Activated T-cell treated with anti-CD3 and anti-CD28 coated beads, Interleukin-2, amount 50 U/mL, for 72 hours (primary cell): Measurements from ENCODE around the gene CNTLN. TPM values are rescaled to one million over a fixed set of nuclear protein-coding genes. Genes with fewer than 3 reads are reported as not detected.
"Not testable (repeated sequence)": the region's sequence is repeated elsewhere in the genome, so short reads cannot be mapped to it uniquely, and the experiment has no call there.

Experiments
- ATAC-seq, 2 donors: fragments of 150-1000 bp; cut with Tn5 transposase; replicated peaks in 1 of 2; 2 replicates each; pipeline ENCODE4 v1.10.0; 2021; ENCODE audit warnings: moderate library complexity in 2 of 2, mild to moderate bottlenecking in 1 of 2
- DNase-seq, 2 donors: peaks; one replicate each; pipeline ENCODE4 v3.0.0; 2021 to 2022; ENCODE audit warnings: mixed read lengths in 1 of 2
- H3K27ac Mint-ChIP-seq: one replicate; pipeline ENCODE4 v1.8.0; 2022; ENCODE audit warnings: mild to moderate bottlenecking, moderate library complexity, mixed read lengths
- H3K27me3 Mint-ChIP-seq: one replicate; pipeline ENCODE4 v1.8.0; 2022; ENCODE audit warnings: low read depth, mixed read lengths
- H3K36me3 Mint-ChIP-seq, 2 donors: one replicate each; pipeline ENCODE4 v1.8.0; 2022; ENCODE audit warnings: mixed read lengths in 2 of 2, mild to moderate bottlenecking in 1 of 2; ENCODE audit not compliant: insufficient read depth in 2 of 2
- H3K4me1 Mint-ChIP-seq: one replicate; pipeline ENCODE4 v1.8.0; 2022; ENCODE audit warnings: low read depth, mixed read lengths
- H3K4me3 Mint-ChIP-seq, 2 donors: one replicate each; pipeline ENCODE4 v1.8.0; 2022; ENCODE audit warnings: mild to moderate bottlenecking in 2 of 2, mixed read lengths in 2 of 2, moderate library complexity in 2 of 2
- H3K9me3 Mint-ChIP-seq, 2 donors: one replicate each; pipeline ENCODE4 v1.8.0; 2022; ENCODE audit warnings: mixed read lengths in 2 of 2
- total RNA-seq, 2 donors: library from RNA; stranded (reverse); gene quantifications; one replicate each; pipeline ENCODE4 v1.2.3, GENCODE V29; 2022

CNTLN gene
- total RNA-seq, 2 donors from 2014 or later, result 0.22 to 0.67 TPM

- H3K9me3 Mint-ChIP-seq, result peaks cover 1 to 2% of the 10 kb centered on the region in 2 donors
- H3K36me3 Mint-ChIP-seq, result no peaks in the 10 kb centered on the region
- ATAC-seq (no peak), DNase-seq (no peak)
- H3K4me1 Mint-ChIP-seq, result no peaks in the 10 kb centered on the region
- H3K4me3 Mint-ChIP-seq, result no peak overlapping the region
- H3K27me3 Mint-ChIP-seq, result no peaks in the 10 kb centered on the region
- H3K27ac Mint-ChIP-seq, result no peak overlapping the region
Measured at GRCh38 chr9:17339156-17339555, 204.3 kb downstream of the CNTLN start.

GRCh38 chr9:17342696-17343095, 207.9 kb downstream of the CNTLN start:
- Mint-ChIP-seq H3K27ac (no peak overlapping the region), H3K9me3 (peaks cover 0 to 1% of the 10 kb centered on the region in 2 donors), H3K4me1 (no peaks in the 10 kb centered on the region), H3K4me3 (no peak overlapping the region), H3K36me3 (no peaks in the 10 kb centered on the region), H3K27me3 (no peaks in the 10 kb centered on the region)
- no peak for ATAC-seq
- no peak for DNase-seq

- ATAC-seq (no peak), DNase-seq (no peak)
- Mint-ChIP-seq H3K27ac (no peak overlapping the region), H3K27me3 (no peaks in the 10 kb centered on the region), H3K4me3 (no peak overlapping the region), H3K9me3 (peaks cover 0 to 4% of the 10 kb centered on the region in 2 donors), H3K4me1 (no peaks in the 10 kb centered on the region), H3K36me3 (peaks cover 0 to 2% of the 10 kb centered on the region in 2 donors)
Measured at GRCh38 chr9:17349831-17350230, 215.0 kb downstream of the CNTLN start.

GRCh38 chr9:17354006-17354405, 219.2 kb downstream of the CNTLN start:
- H3K4me1 Mint-ChIP-seq, H3K4me3 Mint-ChIP-seq, H3K9me3 Mint-ChIP-seq, ATAC-seq, H3K27me3 Mint-ChIP-seq, H3K27ac Mint-ChIP-seq, H3K36me3 Mint-ChIP-seq, DNase-seq: not testable (repeated sequence)

GRCh38 chr9:17361378-17361777, 226.5 kb downstream of the CNTLN start:
- Mint-ChIP-seq H3K4me1 (no peaks in the 10 kb centered on the region), H3K27ac (no peak overlapping the region), H3K27me3 (no peaks in the 10 kb centered on the region), H3K4me3 (no peak overlapping the region), H3K9me3 (peaks cover 6 to 9% of the 10 kb centered on the region in 2 donors), H3K36me3 (no peaks in the 10 kb centered on the region)
- DNase-seq (no peak), ATAC-seq (no peak)

GRCh38 chr9:17367035-17367434, 232.2 kb downstream of the CNTLN start:
- Mint-ChIP-seq H3K36me3 (no peaks in the 10 kb centered on the region), H3K4me1 (no peaks in the 10 kb centered on the region), H3K27ac (no peak overlapping the region), H3K9me3 (peaks cover 2 to 7% of the 10 kb centered on the region in 2 donors), H3K4me3 (no peak overlapping the region), H3K27me3 (no peaks in the 10 kb centered on the region)
- ATAC-seq (no peak), DNase-seq (no peak)

GRCh38 chr9:17380126-17380861, 245.5 kb downstream of the CNTLN start:
- Mint-ChIP-seq H3K4me3 (no peak overlapping the region), H3K27ac (no peak overlapping the region), H3K9me3 (peaks cover 0 to 3% of the 10 kb centered on the region in 2 donors), H3K36me3 (no peaks in the 10 kb centered on the region), H3K4me1 (no peaks in the 10 kb centered on the region), H3K27me3 (no peaks in the 10 kb centered on the region)
- ATAC-seq (no peak), DNase-seq (no peak)

- no peak overlapping the region for H3K4me3 Mint-ChIP-seq
- no peak for ATAC-seq
- DNase-seq, result no peak
- H3K27ac Mint-ChIP-seq, result no peak overlapping the region
- H3K4me1 Mint-ChIP-seq, result no peaks in the 10 kb centered on the region
- H3K36me3 Mint-ChIP-seq, result no peaks in the 10 kb centered on the region
- H3K27me3 Mint-ChIP-seq, result no peaks in the 10 kb centered on the region
- H3K9me3 Mint-ChIP-seq, result no peaks in the 10 kb centered on the region
Measured at GRCh38 chr9:17387565-17387964, 252.7 kb downstream of the CNTLN start.

GRCh38 chr9:17389026-17389425, 254.2 kb downstream of the CNTLN start:
- H3K9me3 Mint-ChIP-seq, result no peaks in the 10 kb centered on the region
- ATAC-seq, result no peak
- no peaks in the 10 kb centered on the region for H3K4me1 Mint-ChIP-seq
- no peak for DNase-seq
- H3K36me3 Mint-ChIP-seq, result no peaks in the 10 kb centered on the region
- no peak overlapping the region for H3K4me3 Mint-ChIP-seq
- H3K27me3 Mint-ChIP-seq, result no peaks in the 10 kb centered on the region
- H3K27ac Mint-ChIP-seq, result no peak overlapping the region

GRCh38 chr9:17394881-17395510, 260.2 kb downstream of the CNTLN start:
- ATAC-seq (no peak), DNase-seq (no peak)
- Mint-ChIP-seq H3K36me3 (no peaks in the 10 kb centered on the region), H3K4me1 (no peaks in the 10 kb centered on the region), H3K4me3 (no peak overlapping the region), H3K27ac (no peak overlapping the region), H3K27me3 (no peaks in the 10 kb centered on the region), H3K9me3 (peaks cover 1 to 5% of the 10 kb centered on the region in 2 donors)

GRCh38 chr9:17397166-17397728, 262.4 kb downstream of the CNTLN start:
- not testable (repeated sequence) for H3K4me1 Mint-ChIP-seq, ATAC-seq, H3K36me3 Mint-ChIP-seq, H3K9me3 Mint-ChIP-seq, DNase-seq, H3K27me3 Mint-ChIP-seq, H3K4me3 Mint-ChIP-seq, H3K27ac Mint-ChIP-seq

GRCh38 chr9:17398350-17398749, 263.5 kb downstream of the CNTLN start:
- Mint-ChIP-seq H3K27me3 (no peaks in the 10 kb centered on the region), H3K4me3 (no peak overlapping the region), H3K36me3 (no peaks in the 10 kb centered on the region), H3K9me3 (peaks cover 1 to 8% of the 10 kb centered on the region in 2 donors), H3K4me1 (no peaks in the 10 kb centered on the region), H3K27ac (no peak overlapping the region)
- ATAC-seq (no peak), DNase-seq (no peak)

- Mint-ChIP-seq H3K9me3 (peaks cover 4 to 13% of the 10 kb centered on the region in 2 donors), H3K27ac (no peak overlapping the region), H3K36me3 (no peaks in the 10 kb centered on the region), H3K4me3 (no peak overlapping the region), H3K4me1 (no peaks in the 10 kb centered on the region), H3K27me3 (no peaks in the 10 kb centered on the region)
- ATAC-seq, result no peak
- no peak for DNase-seq
Measured at GRCh38 chr9:17401858-17402257, 267.0 kb downstream of the CNTLN start.
